Middle frontal gyrus (tissue), 1 donor: ENCODE results near the gene NCOR1.
A peak's percentile ranks its signal among the peaks of the same experiment; 100 is the strongest.

ENCODE experiments used
- DNase-seq: peaks from one replicate; pipeline ENCODE4 v3.0.0-alpha.2; 2015; ENCODE audit warnings: low spot score; ENCODE audit errors: extremely low spot score

NCOR1 gene

DNA sequence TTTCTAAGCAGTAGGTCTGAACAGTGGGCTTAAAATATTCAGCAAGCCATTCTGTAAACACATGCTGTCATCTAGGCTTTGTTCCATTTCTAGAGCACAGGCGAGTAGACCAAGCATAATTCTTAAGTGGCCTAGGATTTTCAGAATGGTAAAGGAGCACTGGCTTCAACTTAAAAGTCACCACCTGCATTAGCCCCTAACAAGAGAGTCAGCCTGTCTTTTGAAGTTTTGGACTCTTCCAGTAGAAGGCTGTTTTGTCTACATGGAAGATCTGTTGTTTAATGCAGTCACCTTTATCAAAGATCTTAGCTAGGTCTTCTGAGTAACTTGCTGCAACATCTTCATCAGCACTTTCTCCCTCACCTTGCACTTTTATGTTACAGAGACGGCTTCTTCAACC is 179.1 kb downstream of the NCOR1 start:
- DNase-seq: no peak

DNA sequence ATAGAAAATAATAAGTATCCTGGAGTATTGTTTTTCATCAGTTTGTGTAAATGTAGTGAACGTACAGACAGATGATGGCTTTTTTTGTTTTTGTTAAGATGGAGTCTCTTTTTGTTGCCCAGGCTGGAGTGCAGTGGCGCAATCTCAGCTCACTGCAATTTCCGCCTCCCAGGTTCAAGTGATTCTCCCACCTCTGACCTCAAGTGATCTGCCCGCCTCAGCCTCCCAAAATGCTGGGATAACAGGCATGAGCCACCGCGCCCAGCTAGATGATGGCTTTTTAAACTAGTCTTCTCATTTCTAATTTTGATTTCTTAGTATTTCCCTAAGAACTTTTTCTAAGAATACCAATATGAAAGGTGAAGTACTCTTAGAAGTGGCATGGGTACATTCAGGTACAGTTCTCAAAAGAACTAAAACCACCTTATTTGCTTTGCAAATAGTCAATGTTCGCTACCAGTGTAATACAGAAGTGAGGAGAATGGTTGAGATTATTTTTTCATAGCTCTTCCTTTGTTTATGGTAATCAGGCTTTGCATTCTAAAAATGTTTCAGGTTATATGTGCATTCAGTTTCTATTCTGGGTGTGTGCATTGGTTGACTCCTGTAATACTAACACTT is 181.5 kb downstream of the NCOR1 start:
- DNase-seq: no peak

DNA sequence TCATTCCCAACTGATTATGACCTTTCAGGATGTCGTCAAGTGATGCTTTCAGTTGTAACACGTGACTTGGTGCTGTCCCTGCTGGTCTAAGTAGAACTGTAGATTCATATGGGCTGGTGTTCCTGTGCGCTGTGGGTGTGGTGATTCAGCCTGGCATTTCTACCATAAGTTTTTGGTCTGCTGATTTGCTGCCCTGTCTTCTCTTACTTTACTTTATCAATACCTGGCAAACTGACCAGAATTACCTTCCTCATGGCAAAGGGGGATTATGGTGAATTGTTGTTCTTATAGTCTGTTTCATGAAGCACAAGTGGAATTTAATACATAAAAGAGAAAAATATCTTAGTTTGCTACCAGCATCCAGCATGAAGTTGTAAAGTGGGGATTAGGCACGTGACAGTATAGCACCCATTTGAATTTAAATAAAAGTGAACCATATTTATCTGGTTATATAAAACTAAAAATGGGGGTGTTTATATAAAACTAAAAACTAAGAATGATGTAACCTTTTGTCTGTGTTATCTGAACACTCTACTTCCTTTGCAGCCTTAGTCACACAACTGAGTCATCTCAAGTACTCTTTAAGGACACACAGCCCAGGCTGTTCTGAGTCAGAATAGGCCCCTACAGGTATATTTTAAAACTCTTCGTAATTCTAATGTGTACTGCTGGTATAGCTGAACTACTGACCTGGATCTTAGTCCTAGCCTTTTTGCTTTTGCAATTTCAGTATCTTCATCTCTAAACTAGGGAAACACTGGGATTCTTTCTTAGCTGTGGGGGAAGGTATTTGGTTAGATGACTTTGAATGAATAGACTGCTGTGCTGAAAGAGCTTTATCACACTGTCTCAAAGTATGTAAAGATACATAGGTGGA is 187.4 kb downstream of the NCOR1 start:
- no peak for DNase-seq

DNA sequence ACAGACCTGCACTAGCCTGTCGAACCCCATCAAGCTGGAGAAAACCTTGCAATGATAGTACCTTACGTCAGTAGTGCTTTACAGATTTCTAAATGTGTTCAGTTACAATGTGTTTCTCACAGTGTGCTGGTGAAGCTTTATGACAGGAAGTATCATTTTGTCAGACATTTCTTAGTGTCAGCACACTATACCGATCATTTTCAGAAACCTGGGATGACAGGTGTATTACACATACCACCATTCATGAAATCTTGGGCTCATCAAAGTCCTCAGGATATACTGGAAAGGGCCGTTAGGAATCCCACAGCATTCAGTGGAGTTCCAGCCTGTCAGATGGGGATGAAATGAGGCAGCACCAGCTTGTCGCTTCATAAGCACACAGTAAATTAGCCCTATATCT is 188.4 kb downstream of the NCOR1 start:
- DNase-seq: no peak

DNA sequence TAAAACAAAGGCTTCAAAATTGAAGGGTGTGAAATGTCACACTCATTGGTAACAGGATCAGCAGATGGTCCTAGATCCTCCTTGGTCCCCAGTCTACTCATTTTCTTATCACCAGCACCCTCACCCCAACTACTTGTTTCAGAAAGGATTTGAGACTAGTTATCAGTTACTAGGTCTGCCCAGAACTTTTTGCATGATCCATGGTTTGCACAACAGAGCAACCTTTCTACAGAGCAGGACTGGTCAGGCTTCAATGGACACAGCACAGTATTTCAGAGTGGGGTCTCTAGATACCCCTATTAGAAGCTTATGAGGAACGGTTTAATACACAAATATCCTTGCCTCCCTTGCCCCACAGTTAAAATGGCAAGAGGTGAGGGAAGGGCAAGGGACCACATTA is 190.1 kb downstream of the NCOR1 start:
- no peak for DNase-seq

DNA sequence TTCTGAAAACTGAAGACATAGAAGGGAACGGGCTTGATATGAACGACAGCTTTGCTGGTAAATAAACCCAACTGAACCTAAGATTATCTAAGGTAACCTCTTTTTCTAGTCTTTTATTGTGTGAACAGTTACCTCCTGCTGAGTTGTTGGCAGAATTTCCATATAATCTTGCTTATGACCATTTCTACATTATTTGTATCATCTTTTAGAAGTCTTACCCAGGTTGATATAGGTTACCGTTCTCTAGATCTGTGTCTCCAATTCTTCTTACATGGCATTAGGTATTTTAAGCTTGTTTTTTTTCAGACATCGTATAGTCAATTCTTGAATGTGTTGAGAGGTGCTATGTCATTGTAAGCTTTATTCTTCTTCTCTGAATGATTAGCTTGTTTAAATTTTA is 191.5 kb downstream of the NCOR1 start:
- no peak for DNase-seq

DNA sequence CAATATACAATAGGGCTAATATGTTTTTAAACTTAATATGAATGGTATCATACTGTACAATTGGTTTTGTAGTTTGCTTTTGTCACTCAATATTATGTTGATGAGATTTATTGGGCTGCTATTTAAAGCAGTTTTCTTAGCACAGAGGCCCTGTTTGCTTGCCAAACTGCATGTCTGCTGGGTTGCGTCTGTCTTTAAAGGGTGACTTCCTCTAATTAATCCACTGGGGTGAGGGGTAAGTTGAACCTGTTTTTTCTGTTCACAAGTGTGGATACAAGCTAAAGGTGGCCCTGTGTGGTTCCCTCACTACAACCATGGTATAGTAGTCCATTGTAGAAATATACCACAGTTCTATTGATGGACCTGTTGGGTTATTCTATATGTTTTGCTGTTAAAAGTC is 196.0 kb downstream of the NCOR1 start:
- no peak for DNase-seq

DNA sequence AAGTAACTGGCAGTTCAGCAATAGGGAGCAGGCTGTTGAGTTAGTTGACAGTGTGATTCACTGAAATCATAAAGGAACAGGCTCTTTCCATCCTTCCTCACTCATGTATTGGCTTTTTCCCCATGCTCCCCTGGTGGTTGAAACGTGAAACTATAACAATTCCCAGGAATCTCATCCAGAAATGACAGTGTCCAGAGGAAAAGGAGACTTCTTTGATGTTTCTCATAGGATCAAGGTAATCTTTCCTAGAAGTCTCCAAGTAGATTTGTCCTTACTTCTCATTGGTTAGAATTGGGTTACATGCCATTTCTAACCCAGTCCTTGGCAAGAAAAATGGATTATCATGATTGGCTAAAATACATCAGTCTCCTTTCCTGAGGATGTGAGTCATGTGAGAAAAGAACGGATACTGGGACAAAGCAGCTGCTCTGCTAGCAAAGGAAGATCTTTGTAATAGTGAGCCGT is 201.4 kb downstream of the NCOR1 start:
- DNase-seq: no peak

DNA sequence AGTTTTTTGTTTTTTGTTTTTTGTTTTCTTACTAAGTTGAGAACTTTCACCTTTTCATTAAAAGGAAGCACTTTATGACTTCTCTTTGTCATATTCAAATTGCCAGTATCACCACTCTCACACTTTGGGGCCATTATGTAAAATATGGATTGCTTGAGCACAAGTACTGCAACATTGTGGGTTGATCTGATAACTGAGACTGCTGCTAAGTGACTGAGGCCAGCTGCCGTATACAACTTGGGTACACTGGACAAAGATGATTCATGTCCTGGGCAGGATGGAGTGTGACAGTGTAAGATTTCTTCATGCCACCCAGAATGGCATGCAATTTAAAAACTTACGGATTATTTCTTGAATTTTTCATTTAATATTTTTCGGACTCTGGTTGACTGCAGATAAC is 207.9 kb downstream of the NCOR1 start:
- no peak for DNase-seq

DNA sequence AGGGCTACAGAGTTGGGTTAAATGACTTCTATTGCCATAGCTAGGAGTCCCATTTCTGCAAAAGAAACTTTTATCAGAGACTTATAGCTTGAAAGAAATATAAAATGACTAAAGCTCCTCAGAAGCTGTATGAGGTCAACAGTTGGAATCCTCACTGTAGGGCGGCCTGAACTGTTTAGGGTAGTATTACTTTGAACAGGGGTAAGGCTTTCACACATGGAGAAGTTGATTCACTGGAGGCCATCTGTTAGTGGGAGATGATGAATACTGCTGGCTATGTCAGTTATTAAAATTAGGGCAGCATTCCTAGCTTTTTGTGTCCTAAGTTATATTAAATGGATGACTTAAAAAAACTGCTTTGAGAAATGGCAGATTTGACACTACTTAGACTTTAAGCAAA is 209.7 kb downstream of the NCOR1 start:
- DNase-seq: no peak

DNA sequence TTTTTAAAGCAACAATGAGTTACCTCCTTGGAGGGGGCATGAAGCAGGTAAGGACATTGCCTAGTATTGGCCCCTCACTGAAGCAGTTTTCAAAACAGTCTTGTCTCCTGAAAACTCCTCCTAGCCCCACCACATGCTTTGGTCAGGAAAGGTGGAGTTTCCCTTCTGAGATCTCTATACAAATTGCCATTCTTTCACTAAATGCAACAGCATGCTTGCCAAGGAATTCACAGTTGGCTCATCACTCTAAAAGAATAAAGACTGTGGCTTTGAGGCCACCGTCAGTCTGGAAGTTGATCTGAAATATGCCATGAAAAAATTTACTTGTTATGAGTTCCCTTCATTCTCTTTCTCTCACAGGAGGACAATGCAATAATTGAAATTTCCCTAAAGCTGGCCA is 211.5 kb downstream of the NCOR1 start:
- no peak for DNase-seq

DNA sequence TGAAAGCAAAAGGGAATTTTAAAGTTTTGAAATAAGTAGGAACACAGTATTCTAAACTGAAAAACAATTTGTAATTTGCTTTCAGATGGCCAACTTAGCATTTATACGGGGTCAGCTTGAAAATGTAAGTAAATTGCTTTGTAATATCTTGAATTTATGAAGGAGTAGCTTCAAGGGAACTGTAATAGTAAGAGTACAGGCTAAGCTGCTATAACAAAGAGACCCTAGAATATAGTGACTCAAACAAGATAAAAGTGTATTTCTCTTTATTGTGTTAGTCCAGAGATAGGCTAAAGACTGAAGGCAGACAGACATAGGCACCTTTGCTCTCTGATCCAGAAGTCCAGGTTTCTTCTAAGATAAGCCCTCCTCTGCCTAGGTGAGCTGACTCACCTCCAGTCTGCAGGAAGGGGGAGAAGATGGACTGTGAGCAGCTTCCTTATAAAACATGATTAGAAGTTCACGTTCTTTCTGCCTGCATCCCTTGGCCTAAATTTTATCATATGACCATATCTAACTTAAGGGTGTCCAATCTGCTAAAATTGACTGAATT is 212.6 kb downstream of the NCOR1 start:
- DNase-seq: no peak

DNA sequence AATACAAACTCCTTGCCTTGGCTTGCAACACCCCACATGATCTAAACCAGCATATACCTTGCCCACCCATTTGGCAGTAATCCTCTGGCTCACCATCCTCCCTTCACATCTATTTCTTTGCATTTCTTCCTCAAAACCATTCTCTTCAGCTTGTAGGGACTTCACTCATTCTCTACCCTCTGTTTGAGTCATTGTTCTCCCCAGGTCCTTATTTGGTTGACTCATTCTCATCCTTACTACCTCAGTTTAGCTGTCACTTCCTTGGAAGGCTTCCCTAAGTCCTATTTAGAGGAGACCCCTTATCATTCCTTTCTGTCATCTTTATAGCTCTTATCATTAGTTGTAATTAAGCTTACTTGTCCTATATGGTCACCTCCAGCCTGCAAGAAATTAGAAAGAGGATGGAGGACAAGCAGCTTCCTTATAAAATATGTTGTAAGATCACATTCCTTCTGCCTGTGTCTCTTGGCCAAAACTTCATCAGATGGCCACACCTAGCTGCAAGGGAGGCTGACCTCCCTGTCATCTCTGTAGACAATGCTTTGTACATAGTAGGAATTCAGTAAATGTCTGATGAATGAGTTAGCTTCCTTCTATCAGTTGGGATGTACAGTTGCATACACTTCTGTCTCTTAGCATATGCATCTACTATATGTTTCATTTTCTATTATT is 214.0 kb downstream of the NCOR1 start:
- DNase-seq: no peak

DNA sequence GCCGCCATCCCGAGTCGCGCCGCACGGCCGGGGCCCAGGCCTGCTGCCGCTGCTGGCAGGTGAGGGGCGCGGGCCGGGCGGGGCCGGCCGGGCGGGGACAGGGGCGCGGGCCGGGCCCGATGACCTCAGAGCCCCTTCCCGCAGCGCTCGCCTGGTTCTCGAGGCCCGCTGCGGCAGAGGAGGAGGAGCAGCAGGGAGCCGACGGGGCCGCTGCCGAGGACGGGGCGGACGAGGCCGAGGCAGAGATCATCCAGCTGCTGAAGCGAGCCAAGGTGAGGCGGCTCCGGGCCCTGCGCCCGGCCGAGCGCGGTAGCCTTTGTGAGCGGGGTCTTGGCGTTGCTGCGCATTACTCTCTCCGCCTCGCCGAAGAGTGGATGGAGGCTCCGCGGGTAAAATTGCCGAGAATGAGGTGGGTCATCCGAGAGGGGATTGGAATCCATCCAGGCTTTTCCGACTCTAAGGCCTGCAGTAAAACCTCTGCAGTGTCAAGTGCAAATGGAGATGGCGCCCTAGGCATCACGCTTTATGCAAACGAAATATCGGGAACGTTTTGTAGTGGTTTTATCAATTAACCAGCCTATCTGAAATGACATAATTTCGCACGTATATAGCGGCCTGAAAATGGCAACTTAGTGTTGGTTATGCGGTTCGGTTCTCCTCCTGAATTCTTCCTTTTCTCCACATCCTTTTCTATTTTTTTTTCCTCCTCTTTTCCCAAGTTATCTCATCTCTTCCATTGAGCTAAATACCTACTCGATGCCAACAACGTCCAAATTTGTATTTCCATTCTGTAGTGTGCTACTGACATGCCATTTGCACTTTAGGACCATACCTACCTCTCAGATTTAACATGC is 215.1 kb downstream of the NCOR1 start:
- DNase-seq: no peak

DNA sequence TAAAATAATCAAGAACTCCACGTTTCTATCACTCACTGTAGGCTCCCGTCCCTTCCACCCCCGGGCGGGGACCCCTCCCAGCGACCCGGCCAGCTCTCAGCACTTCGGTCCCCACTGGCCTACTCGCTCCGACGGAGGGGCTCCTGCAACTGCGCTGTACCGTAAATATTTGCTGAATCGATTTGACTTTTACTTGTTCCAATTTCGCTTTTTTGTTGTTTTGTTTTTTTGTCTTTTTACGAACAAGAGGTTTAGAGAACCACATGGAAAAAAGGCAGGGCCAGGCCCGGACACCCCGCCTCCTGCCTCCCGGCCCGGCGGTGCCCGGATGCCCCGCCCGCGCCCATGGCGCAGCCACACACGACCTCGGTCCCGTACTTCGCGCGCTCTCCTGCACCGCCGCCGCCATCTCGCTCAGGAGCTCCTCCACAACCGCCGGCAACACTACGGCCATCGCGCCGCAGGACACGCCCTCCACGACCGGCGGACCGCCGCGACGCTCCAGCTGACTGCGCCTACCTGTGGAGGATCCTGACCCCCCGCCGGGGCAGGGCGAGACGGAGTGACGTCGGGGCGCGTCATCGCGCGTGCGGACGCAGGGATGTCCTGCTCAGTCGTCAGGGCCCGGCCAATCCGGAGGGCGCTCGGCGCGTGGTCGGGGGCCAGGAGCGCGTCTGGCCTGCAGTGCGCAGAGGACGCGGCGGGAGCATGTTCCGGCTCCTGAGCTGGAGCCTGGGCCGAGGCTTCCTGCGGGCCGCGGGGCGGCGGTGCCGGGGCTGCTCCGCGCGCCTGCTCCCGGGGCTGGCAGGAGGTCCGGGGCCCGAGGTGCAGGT is 216.0 kb downstream of the NCOR1 start, which contains the start of the genes TTC19 and ZSWIM7:
Gene TTC19, plus strand, starts transcription at position 684 of the 833 bp plus-strand sequence. Its CDS starts 25 bp downstream, at position 709.
Gene ZSWIM7, minus strand, starts transcription at position 564 of the 833 bp plus-strand sequence. Its CDS starts 110 bp downstream, at position 454.
- DNase-seq: peak; percentile 96

DNA sequence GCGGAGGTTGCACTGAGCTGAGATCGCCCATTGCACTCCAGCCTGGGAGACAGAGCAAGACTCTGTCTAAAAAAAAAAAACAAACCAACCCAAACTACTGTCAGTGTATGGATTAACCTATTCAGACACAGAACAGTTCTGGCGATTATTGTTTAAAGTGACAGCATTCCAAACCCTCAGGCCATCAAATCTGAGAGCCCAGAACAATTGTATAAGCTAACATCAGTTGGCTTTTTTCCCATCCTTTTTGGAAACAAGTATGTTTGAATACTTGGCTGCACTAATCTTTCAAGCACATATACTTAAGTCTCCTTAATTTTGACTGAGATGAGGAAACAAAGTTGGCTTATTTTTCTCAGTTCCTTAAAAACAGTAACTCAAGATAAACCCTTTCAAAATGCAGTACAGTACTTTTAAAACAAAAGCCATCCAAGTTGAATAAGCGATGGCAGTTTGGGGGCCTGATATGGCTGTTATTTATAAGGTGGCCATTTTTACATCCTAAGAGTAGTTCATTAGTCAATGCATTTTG is 217.2 kb downstream of the NCOR1 start:
- no peak for DNase-seq

DNA sequence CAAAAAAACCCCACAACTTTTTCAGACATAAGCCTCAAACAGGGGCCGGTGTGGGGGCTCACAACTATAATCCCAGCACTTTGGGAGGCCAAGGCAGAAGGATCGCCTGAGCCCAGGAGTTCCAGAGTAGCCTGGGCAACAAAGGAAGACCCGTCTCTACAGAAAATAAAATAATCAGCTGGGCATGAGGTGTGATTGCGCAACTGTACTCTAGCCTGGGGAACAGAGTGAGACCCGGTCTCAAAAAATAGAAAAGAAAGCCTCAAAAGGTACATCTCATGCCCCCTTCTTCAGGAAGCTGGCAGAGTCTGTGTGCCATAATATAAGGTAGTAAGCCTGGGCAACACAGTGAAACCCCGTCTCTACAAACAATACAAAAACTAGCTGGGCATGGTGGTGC is 219.0 kb downstream of the NCOR1 start:
- DNase-seq: no peak

DNA sequence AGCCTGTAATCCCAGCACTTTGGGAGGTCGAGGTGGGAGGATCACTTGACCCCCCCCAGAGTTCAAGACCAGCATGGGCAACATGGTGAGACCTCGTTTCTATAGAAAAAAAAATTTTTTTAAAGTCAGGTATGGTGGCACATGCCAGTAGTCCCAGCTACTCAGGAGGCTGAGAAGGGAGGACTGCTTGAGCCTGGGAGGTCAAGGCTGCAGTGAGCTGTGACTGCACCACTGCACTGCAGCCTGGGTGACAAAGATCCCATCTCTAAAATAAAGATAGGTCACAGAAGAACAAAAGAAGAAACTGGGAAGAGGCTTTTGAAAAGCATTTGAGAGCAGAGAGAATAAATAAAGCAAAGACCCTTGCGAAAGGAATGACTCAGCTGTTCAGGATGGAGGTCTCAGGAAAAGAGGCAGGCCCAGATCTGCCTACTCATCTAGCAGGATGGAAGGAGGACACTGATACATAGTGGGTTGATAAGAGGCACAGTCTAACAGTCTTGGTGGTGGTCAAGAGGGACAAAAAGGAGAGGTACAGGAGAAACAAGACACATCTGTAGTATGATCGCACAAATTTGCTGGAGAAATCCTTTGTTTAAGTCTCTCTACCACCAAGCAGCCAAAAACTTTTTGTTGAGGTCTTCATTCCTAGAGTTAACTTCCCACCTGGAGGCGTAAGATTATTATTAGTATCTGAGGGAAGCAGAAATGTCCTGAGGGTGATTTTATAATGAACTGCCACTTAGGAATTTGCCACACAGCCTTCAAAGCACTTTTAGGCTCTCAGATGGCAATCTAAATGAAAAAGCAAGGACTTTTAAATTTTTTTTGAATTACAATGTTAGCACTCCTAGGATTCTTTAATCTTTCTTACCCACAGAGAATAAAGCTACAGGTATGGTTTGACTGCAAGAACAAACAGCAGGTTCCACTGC is 233.4 kb downstream of the NCOR1 start:
- DNase-seq: no peak

DNA sequence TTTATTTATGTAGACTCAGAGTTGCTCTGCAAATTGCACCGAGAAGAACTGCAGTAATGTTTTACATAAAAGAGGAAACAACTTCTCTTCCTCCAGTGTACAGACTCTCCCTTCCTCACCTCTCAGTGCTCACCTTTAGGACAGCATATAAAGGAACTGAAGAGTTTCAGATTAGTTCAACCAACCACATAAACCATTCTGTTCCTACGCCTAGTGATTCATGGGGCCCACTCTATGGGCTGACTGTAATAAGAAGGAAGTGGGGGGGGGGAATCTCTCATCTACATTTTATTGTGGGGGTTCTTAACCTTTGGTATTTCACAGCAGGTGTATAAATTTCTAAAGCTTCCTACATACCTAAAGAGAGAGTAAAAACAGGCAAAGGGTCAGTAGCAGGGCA is 234.1 kb downstream of the NCOR1 start:
- no peak for DNase-seq
